Airway epithelial cell (primary cell): ENCODE results near the gene GNAS. TPM values are rescaled to one million over a fixed set of nuclear protein-coding genes. Genes with fewer than 3 reads are reported as not detected.

ENCODE experiments used
- total RNA-seq: library from RNA; depleted of rRNA; stranded (reverse); fragments of >200 nt; gene quantifications from 2 replicates; pipeline ENCODE4 v1.2.3, GENCODE V29; 2015

GNAS gene
- 559 and 647 TPM in 2 replicates for total RNA-seq

DNA sequence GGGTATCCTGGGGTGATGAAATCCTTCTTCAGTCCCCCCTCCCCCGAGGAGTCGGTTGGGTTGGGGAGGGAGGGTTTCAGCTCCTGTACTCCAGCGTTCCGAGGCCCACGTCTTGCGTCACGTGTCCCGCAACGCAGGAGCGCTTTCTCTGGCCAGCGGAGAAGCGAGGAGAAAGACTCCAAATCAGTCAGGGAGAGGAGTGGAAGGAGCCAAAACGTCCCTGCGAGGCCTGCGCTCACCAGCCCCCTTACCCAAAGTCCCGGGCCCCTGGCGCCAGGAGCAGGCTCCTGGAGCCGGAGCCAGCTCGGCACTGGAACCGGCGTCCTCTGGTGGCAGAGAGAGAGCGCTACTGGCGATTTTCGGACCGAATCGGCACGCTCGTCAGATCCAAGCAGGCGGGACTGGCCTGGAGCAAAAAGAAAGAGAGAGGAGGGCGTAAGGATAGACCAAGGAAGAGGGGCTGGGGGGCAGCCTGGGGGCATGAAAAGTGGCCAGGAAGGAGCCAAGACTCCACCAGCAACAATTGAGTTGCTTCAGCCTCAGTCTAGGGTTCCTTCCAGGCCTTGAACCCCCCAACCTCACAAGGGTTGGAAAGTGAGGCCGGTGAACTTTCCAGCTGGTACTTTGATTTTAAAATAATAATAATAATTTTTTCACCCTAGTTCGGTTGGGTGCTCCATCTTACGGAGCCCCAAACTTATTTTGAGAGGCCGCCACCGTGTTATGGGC, at the start of gene GNAS:
GNAS (plus strand) TSS at position 174 of the 729 bp plus-strand sequence.

DNA sequence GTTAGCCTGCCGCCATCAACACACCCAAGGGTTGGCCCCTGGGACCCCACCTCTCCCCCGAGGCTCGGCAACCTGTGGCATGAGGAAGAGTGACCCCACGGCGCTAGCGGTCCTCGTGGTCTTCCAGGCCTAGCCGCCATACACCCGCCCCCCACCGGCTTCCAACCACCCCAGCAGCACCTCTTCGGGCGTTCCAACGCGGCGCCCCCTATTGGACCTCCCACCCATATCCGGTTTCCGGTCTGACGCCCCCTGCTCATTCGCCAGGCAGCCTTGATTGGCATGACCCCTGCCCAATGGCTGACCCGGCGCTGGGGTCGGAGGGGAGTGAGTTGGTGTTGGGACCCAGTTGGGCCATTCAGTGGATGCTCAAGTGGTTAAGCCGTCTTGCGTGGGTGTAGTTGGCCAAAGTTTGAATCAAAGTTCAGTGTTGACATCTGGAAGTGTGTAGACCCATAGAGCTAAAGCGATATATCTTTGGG, 1.8 kb upstream of the GNAS start, which contains the start of gene GNAS-AS1:
GNAS-AS1 (minus strand) TSS at position 210 of the 482 bp plus-strand sequence.

Other genes with a start within 250 kb of the GNAS start
- gene STX16, start 201.4 kb upstream of the GNAS start, total RNA-seq: 21.9 and 24.4 TPM in 2 replicates
- 11.4 and 12.6 TPM in 2 replicates for gene NPEPL1, start 159.9 kb upstream of the GNAS start, total RNA-seq
- gene GNAS-AS1, start 1.8 kb upstream of the GNAS start, total RNA-seq: 0.42 and 2.0 TPM in 2 replicates
- 65.1 and 71.0 TPM in 2 replicates for gene NELFCD, start 128.5 kb downstream of the GNAS start, total RNA-seq
- gene CTSZ, start 154.5 kb downstream of the GNAS start, total RNA-seq: 57.8 and 68.0 TPM in 2 replicates
- not detected in 2 replicates for gene TUBB1, start 166.7 kb downstream of the GNAS start, total RNA-seq
- gene ATP5F1E, start 179.6 kb downstream of the GNAS start, total RNA-seq: 33.7 and 39.6 TPM in 2 replicates
- 61.7 and 62.6 TPM in 2 replicates for gene PRELID3B, start 190.1 kb downstream of the GNAS start, total RNA-seq